CD14-positive monocyte (primary cell): ENCODE data around the gene SKA2. TPM values are rescaled to one million over a fixed set of nuclear protein-coding genes. Genes with fewer than 3 reads are reported as not detected.
A peak's percentile ranks its signal among the peaks of the same experiment; 100 is the strongest.

Experiments
- DNase-seq, 3 donors: peaks; one replicate each; pipeline ENCODE4 v3.0.0-alpha.2; 2011 to 2022
- H2AFZ ChIP-seq: 2 replicates; pipeline ENCODE4 v1.6.0; 2012; ENCODE audit warnings: mild to moderate bottlenecking, low read depth, low read length, inconsistent platforms; ENCODE audit not compliant: insufficient read depth, poor library complexity, severe bottlenecking
- H3K27ac ChIP-seq, 2 donors: 1 replicate in 1 of 2; 2 replicates in 1 of 2; pipeline ENCODE4 v1.5.1; 2012 to 2013; ENCODE audit warnings: low read length in 2 of 2, control low read depth in 1 of 2, inconsistent platforms in 1 of 2, low read depth in 1 of 2, mild to moderate bottlenecking in 1 of 2
- H3K27me3 ChIP-seq, 2 donors: one replicate each; pipeline versions ENCODE4 v1.6.0 to v1.6.1; 2011 to 2013; ENCODE audit warnings: low read length in 2 of 2; ENCODE audit not compliant: control insufficient read depth in 2 of 2, insufficient read depth in 2 of 2
- H3K36me3 ChIP-seq, 2 donors: replicated peaks in 1 of 2; 1 replicate in 1 of 2; 2 replicates in 1 of 2; pipeline versions ENCODE4 v1.5.1 to v1.6.1; 2012 to 2013; ENCODE audit warnings: low read length in 2 of 2, control low read depth in 1 of 2, inconsistent platforms in 1 of 2, mild to moderate bottlenecking in 1 of 2; ENCODE audit not compliant: insufficient read depth in 2 of 2, control insufficient read depth in 1 of 2
- H3K4me1 ChIP-seq, 2 donors: 1 replicate in 1 of 2; 2 replicates in 1 of 2; pipeline versions ENCODE4 v1.5.1 to v1.6.1; 2012 to 2013; ENCODE audit warnings: low read length in 2 of 2, control low read depth in 1 of 2, inconsistent platforms in 1 of 2, mild to moderate bottlenecking in 1 of 2, moderate library complexity in 1 of 2; ENCODE audit not compliant: insufficient read depth in 2 of 2, control insufficient read depth in 1 of 2
- H3K4me2 ChIP-seq: replicated peaks from 2 replicates; pipeline ENCODE3; 2012; ENCODE audit warnings: low read length, moderate library complexity, mild to moderate bottlenecking; ENCODE audit not compliant: poor library complexity, severe bottlenecking; ENCODE audit errors: extremely low read depth
- H3K4me3 ChIP-seq, 3 experiments: fragments of 200-600 bp in 1 of 3; sonication (generic) in 1 of 3; replicated peaks in 1 of 3; 1 replicate in 2 of 3; 2 replicates in 1 of 3; pipeline ENCODE4 v1.5.1; 2011 to 2013; ENCODE audit warnings: low read length in 3 of 3, mild to moderate bottlenecking in 3 of 3, control low read depth in 2 of 3, low read depth in 2 of 3, inconsistent platforms in 1 of 3, moderate library complexity in 1 of 3
- H3K79me2 ChIP-seq: 2 replicates; pipeline ENCODE4 v1.6.0; 2012; ENCODE audit warnings: mild to moderate bottlenecking, control low read depth, inconsistent platforms, low read length, moderate library complexity; ENCODE audit not compliant: insufficient read depth
- H3K9ac ChIP-seq: 2 replicates; pipeline ENCODE4 v1.6.0; 2017; ENCODE audit warnings: low read length, mild to moderate bottlenecking; ENCODE audit not compliant: insufficient read depth, poor library complexity, severe bottlenecking
- H3K9me3 ChIP-seq, 2 donors: replicated peaks in 1 of 2; 1 replicate in 1 of 2; 2 replicates in 1 of 2; pipeline versions ENCODE4 v1.5.1 to v1.6.1; 2012 to 2013; ENCODE audit warnings: low read length in 2 of 2, control low read depth in 1 of 2; ENCODE audit not compliant: control insufficient read depth in 1 of 2, insufficient read depth in 1 of 2
- H4K20me1 ChIP-seq: 2 replicates; pipeline ENCODE4 v1.6.0; 2012; ENCODE audit warnings: mild to moderate bottlenecking, low read length, control low read depth, moderate library complexity; ENCODE audit not compliant: insufficient read depth
- H3K27ac Mint-ChIP-seq, 7 donors: one replicate each; pipeline ENCODE4 v1.8.0; 2020; ENCODE audit warnings: mild to moderate bottlenecking in 7 of 7, mixed read lengths in 7 of 7, moderate library complexity in 6 of 7, inconsistent platforms in 2 of 7
- H3K27me3 Mint-ChIP-seq, 3 donors: one replicate each; pipeline ENCODE4 v1.8.0; 2021 to 2022; ENCODE audit warnings: low read depth in 3 of 3, mild to moderate bottlenecking in 3 of 3, mixed read lengths in 3 of 3, moderate library complexity in 3 of 3, inconsistent platforms in 1 of 3
- H3K36me3 Mint-ChIP-seq, 2 donors: one replicate each; pipeline ENCODE4 v1.8.0; 2020; ENCODE audit warnings: mixed read lengths in 2 of 2, inconsistent platforms in 1 of 2, mild to moderate bottlenecking in 1 of 2
- H3K4me1 Mint-ChIP-seq: one replicate; pipeline ENCODE4 v1.8.0; 2020; ENCODE audit warnings: mild to moderate bottlenecking, mixed read lengths
- H3K4me3 Mint-ChIP-seq, 2 donors: one replicate each; pipeline ENCODE4 v1.8.0; 2020; ENCODE audit warnings: mild to moderate bottlenecking in 2 of 2, mixed read lengths in 2 of 2, moderate library complexity in 1 of 2
- H3K9me3 Mint-ChIP-seq, 7 donors: one replicate each; pipeline ENCODE4 v1.8.0; 2020 to 2022; ENCODE audit warnings: mixed read lengths in 7 of 7, mild to moderate bottlenecking in 6 of 7, moderate library complexity in 6 of 7, inconsistent platforms in 2 of 7
- CTCF ChIP-seq: fragments of 200-600 bp; IDR thresholded peaks from one replicate; pipeline ENCODE4 v1.8.0; 2022; ENCODE audit warnings: antibody characterized with exemption, mild to moderate bottlenecking
- WGBS: methylation state at CpG from one replicate; pipeline ENCODE4 v1.1.5; 2013; ENCODE audit warnings: missing lambda C conversion rate; ENCODE audit not compliant: insufficient coverage; 5-methylcytosine and 5-hydroxymethylcytosine counted together
- intact Hi-C, 2 donors: fragments of 100-400 bp; cut with micrococcal nuclease; formaldehyde crosslinking; loops; one replicate each; pipeline versions ENCODE4 v1.15.0 to v1.15.1; 2023
- polyA plus RNA-seq, 3 donors: library from polyadenylated mRNA; depleted of rRNA in 1 of 3; unstranded in 2 of 3; stranded (reverse) in 1 of 3; fragments of 300-500 nt in 2 of 3; fragments of >200 nt in 1 of 3; fragmentation: Illumina TruSeq in 2 of 3; gene quantifications; 1 replicate in 2 of 3; 2 replicates in 1 of 3; pipeline ENCODE4 v1.2.3, GENCODE V29; 2012 to 2021

Gene SKA2
- polyA plus RNA-seq, 3 donors, result 3.1 to 20.4 (median 19.2) TPM

- Mint-ChIP-seq H3K4me3 (no peak overlapping the region), H3K36me3 (peaks cover 15 to 20% of the 10 kb centered on the region in 2 donors), H3K27ac (peak overlapping the region in 2 of 7 donors; percentile 1 to 4), H3K27me3 (no peaks in the 10 kb centered on the region), H3K9me3 (peaks cover 0 to 3% (median 0%) of the 10 kb centered on the region in 7 donors), H3K4me1 (no peaks in the 10 kb centered on the region)
- DNase-seq, result no peak
- no peak overlapping the region for H2AFZ ChIP-seq
- peaks cover 23% of the 10 kb centered on the region for H3K79me2 ChIP-seq
- H3K36me3 ChIP-seq, result peaks cover 2 to 12% of the 10 kb centered on the region in 2 donors
- H3K9me3 ChIP-seq, result no peaks in the 10 kb centered on the region
- no peaks in the 10 kb centered on the region for H3K27me3 ChIP-seq
- no peak overlapping the region for H3K4me3 ChIP-seq
- H4K20me1 ChIP-seq, result no peaks in the 10 kb centered on the region
- no peak for TF ChIP-seq CTCF
- H3K27ac ChIP-seq, result no peak overlapping the region
- intact Hi-C loops, result no loop called here
- H3K4me2 ChIP-seq, result no peak overlapping the region
- H3K9ac ChIP-seq, result no peak overlapping the region
- H3K4me1 ChIP-seq, result no peaks in the 10 kb centered on the region
- WGBS, result 97% methylated on average over 2 of the region's 6 CpGs
Observed at GRCh38 chr17:59094861-59095530, 60.0 kb downstream of the SKA2 start.

- Histone ChIP-seq H3K4me2 (no peak overlapping the region), H3K79me2 (peaks cover 23% of the 10 kb centered on the region), H3K4me1 (no peaks in the 10 kb centered on the region), H3K9ac (no peak overlapping the region), H4K20me1 (no peaks in the 10 kb centered on the region), H3K4me3 (no peak overlapping the region), H2AFZ (no peak overlapping the region), H3K27ac (no peak overlapping the region), H3K9me3 (no peaks in the 10 kb centered on the region), H3K36me3 (peaks cover 5 to 22% of the 10 kb centered on the region in 2 donors), H3K27me3 (no peaks in the 10 kb centered on the region)
- peak overlapping the region in 1 of 7 donors; percentile 38 for H3K27ac Mint-ChIP-seq
- WGBS, result no CpG with 5 or more reads among the region's 8 CpGs
- no peaks in the 10 kb centered on the region for H3K27me3 Mint-ChIP-seq
- no peaks in the 10 kb centered on the region for H3K4me1 Mint-ChIP-seq
- H3K9me3 Mint-ChIP-seq, result peaks cover 0 to 3% (median 0%) of the 10 kb centered on the region in 7 donors
- H3K36me3 Mint-ChIP-seq, result peaks cover 19 to 25% of the 10 kb centered on the region in 2 donors
- TF ChIP-seq CTCF, result no peak
- intact Hi-C loops, result no loop called here
- DNase-seq, result no peak
- H3K4me3 Mint-ChIP-seq, result no peak overlapping the region
Observed at GRCh38 chr17:59093702-59094231, 61.2 kb downstream of the SKA2 start.
